GM12873 (cell line): ENCODE measurements around the gene TEPSIN.

Experiments
- CTCF ChIP-seq: IDR thresholded peaks from 2 replicates; pipeline ENCODE4 v1.5.1; 2012; ENCODE audit warnings: low read depth, mild to moderate bottlenecking, moderate library complexity, low read length, control low read depth; ENCODE audit not compliant: insufficient read depth; ENCODE audit errors: missing control alignments

The TEPSIN gene

GRCh38 chr17:81221371-81221841, 17.4 kb downstream of the TEPSIN start:
- no peak for TF ChIP-seq CTCF

GRCh38 chr17:81219476-81220180, 19.2 kb downstream of the TEPSIN start:
- TF ChIP-seq CTCF, result no peak

GRCh38 chr17:81218991-81219390, 19.9 kb downstream of the TEPSIN start:
- no peak for TF ChIP-seq CTCF

- no peak for TF ChIP-seq CTCF
Observed at GRCh38 chr17:81218459-81218858, 20.4 kb downstream of the TEPSIN start.

GRCh38 chr17:81217491-81217890, 21.4 kb downstream of the TEPSIN start:
- TF ChIP-seq CTCF, result no peak

GRCh38 chr17:81213978-81214377, 24.9 kb downstream of the TEPSIN start:
- TF ChIP-seq CTCF, result no peak

GRCh38 chr17:81212365-81212764, 26.5 kb downstream of the TEPSIN start:
- no peak for TF ChIP-seq CTCF
